Activated naive CD4-positive, alpha-beta T cell treated with anti-CD3 and anti-CD28 coated beads for 36 hours (primary cell): ENCODE measurements around the gene GKN1. TPM values are rescaled to one million over a fixed set of nuclear protein-coding genes. Genes with fewer than 3 reads are reported as not detected.
"Not testable (repeated sequence)": the region's sequence is repeated elsewhere in the genome, so short reads cannot be mapped to it uniquely, and the experiment has no call there.

ENCODE experiments used
- CTCF ChIA-PET: fragments of 350-600 bp; sonication (Branson Sonifier 250); formaldehyde crosslinking; loops from one replicate; lab custom pipeline; 2021; ENCODE audit warnings: antibody characterized with exemption; lab: Charles Lee
- DNase-seq: peaks from one replicate; pipeline ENCODE4 v3.0.0-alpha.2; 2020
- H3K27ac Mint-ChIP-seq: one replicate; pipeline ENCODE4 v1.8.0; 2021; ENCODE audit warnings: mild to moderate bottlenecking, mixed read lengths
- H3K27me3 Mint-ChIP-seq: one replicate; pipeline ENCODE4 v1.8.0; 2021; ENCODE audit warnings: low read depth, mixed read lengths
- H3K36me3 Mint-ChIP-seq: one replicate; pipeline ENCODE4 v1.8.0; 2021; ENCODE audit warnings: low read depth, mixed read lengths
- H3K4me1 Mint-ChIP-seq: one replicate; pipeline ENCODE4 v1.8.0; 2021; ENCODE audit warnings: low read depth, mixed read lengths
- H3K4me3 Mint-ChIP-seq: one replicate; pipeline ENCODE4 v1.8.0; 2021; ENCODE audit warnings: mild to moderate bottlenecking, moderate library complexity, mixed read lengths
- H3K9me3 Mint-ChIP-seq: one replicate; pipeline ENCODE4 v1.8.0; 2021; ENCODE audit warnings: mixed read lengths
- intact Hi-C: fragments of 100-400 bp; cut with micrococcal nuclease; formaldehyde crosslinking; loops from one replicate; pipeline ENCODE4 v1.15.1; 2023
- total RNA-seq, 2 experiments: library from RNA; stranded (reverse); gene quantifications; one replicate each; pipeline ENCODE4 v1.2.3, GENCODE V29; 2021

The GKN1 gene
- total RNA-seq, 2 experiments from 2014 or later: not detected

- intact Hi-C loops: loop anchor here (5.0 kb wide), 1 partner anchor 72 kb away; the partner anchor contains the start of gene ANTXR1
- no peak for DNase-seq
- Mint-ChIP-seq H3K27ac (no peak overlapping the region), H3K36me3 (no peaks in the 10 kb centered on the region), H3K27me3 (peaks cover 2% of the 10 kb centered on the region), H3K4me1 (no peaks in the 10 kb centered on the region), H3K9me3 (no peaks in the 10 kb centered on the region), H3K4me3 (no peak overlapping the region)
- CTCF ChIA-PET: no interaction called here
Measured at GRCh38 chr2:68939962-68940361, 34.5 kb upstream of the GKN1 start.

GRCh38 chr2:68940369-68940768 lies 34.1 kb upstream of the GKN1 start:
- H3K9me3 Mint-ChIP-seq: no peaks in the 10 kb centered on the region
- H3K27ac Mint-ChIP-seq: no peak overlapping the region
- no peak for DNase-seq
- intact Hi-C loops: loop anchor here (5.0 kb wide), 1 partner anchor 72 kb away; the partner anchor contains the start of gene ANTXR1
- peaks cover 2% of the 10 kb centered on the region for H3K27me3 Mint-ChIP-seq
- no peak overlapping the region for H3K4me3 Mint-ChIP-seq
- H3K36me3 Mint-ChIP-seq: no peaks in the 10 kb centered on the region
- CTCF ChIA-PET: no interaction called here
- H3K4me1 Mint-ChIP-seq: no peaks in the 10 kb centered on the region

GRCh38 chr2:68942827-68943226 lies 31.6 kb upstream of the GKN1 start:
- Mint-ChIP-seq H3K4me3 (no peak overlapping the region), H3K9me3 (no peaks in the 10 kb centered on the region), H3K36me3 (no peaks in the 10 kb centered on the region), H3K4me1 (no peaks in the 10 kb centered on the region), H3K27me3 (peaks cover 2% of the 10 kb centered on the region), H3K27ac (no peak overlapping the region)
- DNase-seq: no peak
- CTCF ChIA-PET: interaction anchor here (0.7 to 2.4 kb wide), 26 partner anchors 9 to 480 kb away, joined by 3 to 22 read pairs (median 4); partner anchors contain the start of gene GKN2
- intact Hi-C loops: loop anchor here (1.0 to 5.0 kb wide), 2 partner anchors 69 to 364 kb away; partner anchors contain the start of gene ANTXR1

DNA sequence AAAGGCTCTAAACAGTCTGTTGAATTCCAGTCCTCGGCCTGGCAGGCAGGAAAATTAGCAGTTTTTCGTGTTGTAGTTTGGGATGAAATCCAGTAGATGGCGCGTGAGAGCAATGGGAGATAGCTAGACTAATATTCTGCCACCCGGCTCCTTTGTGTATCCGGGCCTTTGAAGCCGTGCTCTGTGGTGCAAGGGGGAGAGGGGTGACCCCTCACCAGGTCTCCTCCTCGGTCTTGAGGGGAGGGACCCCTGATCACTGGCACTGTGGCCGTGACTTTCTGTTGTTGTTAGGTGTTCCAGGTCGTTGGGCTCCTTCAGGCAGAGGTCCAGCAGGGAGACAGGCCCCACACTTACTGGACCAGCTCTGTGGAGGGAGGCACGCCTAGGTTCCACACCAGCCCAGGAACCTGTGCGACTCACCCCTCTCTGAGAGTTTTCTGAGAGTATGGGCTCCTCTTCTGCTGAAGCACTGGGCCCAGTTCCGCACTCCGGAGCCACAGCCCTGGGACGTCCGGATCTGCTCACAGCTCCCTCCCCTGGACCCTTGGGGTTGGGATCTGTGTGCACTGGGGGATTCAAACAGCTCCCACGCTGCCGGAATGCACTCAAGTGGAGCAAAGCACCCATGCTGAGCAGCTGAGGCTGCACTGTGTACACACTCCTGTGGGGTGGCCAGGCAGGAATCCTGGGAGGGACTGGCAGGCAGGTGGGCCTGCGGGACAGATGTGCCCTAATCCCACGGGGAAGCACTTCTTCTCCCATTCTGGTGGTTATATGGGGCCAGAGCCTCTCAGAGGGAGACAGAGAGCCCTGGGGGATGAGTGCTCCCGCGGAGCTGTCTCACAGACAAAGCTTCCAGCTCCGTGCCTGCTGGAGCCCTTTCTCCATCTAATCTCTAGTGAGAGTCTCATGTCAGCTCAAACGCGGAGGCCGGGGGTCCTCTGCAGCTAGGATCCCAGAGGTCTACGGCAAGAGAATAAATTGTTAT lies 30.6 kb upstream of the GKN1 start:
- Mint-ChIP-seq H3K4me1 (no peaks in the 10 kb centered on the region), H3K27ac (no peak overlapping the region), H3K27me3 (peaks cover 3% of the 10 kb centered on the region), H3K36me3 (no peaks in the 10 kb centered on the region), H3K4me3 (no peak overlapping the region), H3K9me3 (no peaks in the 10 kb centered on the region)
- CTCF ChIA-PET: interaction anchor here (0.6 to 2.4 kb wide), 27 partner anchors 10 to 463 kb away, joined by 3 to 22 read pairs (median 3); partner anchors contain the start of gene GKN2
- DNase-seq: peak; percentile 74
- intact Hi-C loops: loop anchor here (1.0 to 5.0 kb wide), 2 partner anchors 68 to 363 kb away; partner anchors contain the start of gene ANTXR1

- H3K36me3 Mint-ChIP-seq: no peaks in the 10 kb centered on the region
- no peak overlapping the region for H3K4me3 Mint-ChIP-seq
- intact Hi-C loops: no loop called here
- no peaks in the 10 kb centered on the region for H3K4me1 Mint-ChIP-seq
- H3K27ac Mint-ChIP-seq: no peak overlapping the region
- H3K27me3 Mint-ChIP-seq: peaks cover 3% of the 10 kb centered on the region
- CTCF ChIA-PET: no interaction called here
- no peaks in the 10 kb centered on the region for H3K9me3 Mint-ChIP-seq
- DNase-seq: no peak
Measured at GRCh38 chr2:68946117-68946516, 28.3 kb upstream of the GKN1 start.

GRCh38 chr2:68948710-68949109 lies 25.7 kb upstream of the GKN1 start:
- CTCF ChIA-PET: no interaction called here

DNA sequence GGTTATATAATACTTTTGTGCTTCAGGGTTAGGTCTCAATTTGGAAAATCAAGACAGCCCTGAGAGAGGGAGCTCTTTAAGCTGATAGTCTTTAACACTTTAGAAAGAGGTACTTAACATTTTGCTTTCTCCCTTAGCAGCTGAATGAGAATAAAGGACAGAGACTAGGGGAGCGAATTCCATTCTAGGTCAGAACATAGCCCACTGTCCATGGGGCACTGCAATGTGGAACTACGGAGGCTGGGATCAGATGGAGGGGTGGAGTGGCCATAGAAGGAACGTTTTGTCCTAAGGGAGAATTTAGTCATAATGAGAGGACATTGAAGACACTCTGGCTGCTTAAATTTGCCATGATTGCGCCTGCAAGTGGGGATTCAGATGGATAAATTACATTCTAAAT lies 22.5 kb upstream of the GKN1 start:
- Mint-ChIP-seq H3K4me3 (no peak overlapping the region), H3K9me3 (no peaks in the 10 kb centered on the region), H3K27ac (no peak overlapping the region), H3K36me3 (no peaks in the 10 kb centered on the region), H3K4me1 (no peaks in the 10 kb centered on the region), H3K27me3 (peaks cover 1% of the 10 kb centered on the region)
- no peak for DNase-seq
- intact Hi-C loops: no loop called here
- CTCF ChIA-PET: interaction anchor here (0.6 kb wide), 1 partner anchor 243 kb away, joined by 3 read pairs; no protein-coding TSS in a partner anchor

More at GRCh38 chr2:68948710-68949109, 25.7 kb upstream of the GKN1 start:
- no peaks in the 10 kb centered on the region for H3K4me1 Mint-ChIP-seq
- no peaks in the 10 kb centered on the region for H3K36me3 Mint-ChIP-seq
- H3K9me3 Mint-ChIP-seq: no peaks in the 10 kb centered on the region
- peaks cover 1% of the 10 kb centered on the region for H3K27me3 Mint-ChIP-seq
- H3K27ac Mint-ChIP-seq: no peak overlapping the region
- H3K4me3 Mint-ChIP-seq: no peak overlapping the region
- DNase-seq: no peak
- intact Hi-C loops: no loop called here

DNA sequence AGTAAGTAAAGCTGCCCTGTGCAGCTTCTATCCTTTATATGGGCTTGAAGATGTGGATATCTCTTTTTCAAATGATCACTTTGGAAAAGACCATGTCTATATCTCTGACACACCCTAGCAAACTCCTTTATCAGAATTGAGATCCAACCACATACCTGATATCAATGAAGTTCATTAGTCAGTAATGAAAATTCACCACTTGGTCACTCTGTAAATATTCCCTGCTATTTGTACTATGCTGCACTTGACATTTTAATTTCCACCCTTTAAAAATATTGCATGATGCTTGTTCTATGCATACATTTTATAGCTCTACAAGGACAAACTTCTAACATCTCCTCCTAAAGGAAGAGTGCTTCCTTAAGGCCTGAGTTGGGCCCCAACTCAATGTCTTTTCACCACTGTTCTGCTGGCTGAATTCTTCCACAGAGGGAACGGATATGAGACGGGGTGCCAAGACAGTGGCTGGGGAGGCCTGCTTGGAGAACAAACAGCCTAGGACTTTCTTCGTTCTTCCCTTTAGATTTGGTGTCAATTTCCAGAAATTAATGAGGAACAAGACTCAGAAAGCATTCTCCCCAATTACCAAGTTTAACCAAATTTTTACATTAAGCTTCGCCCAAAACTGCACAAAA lies 21.4 kb upstream of the GKN1 start, which contains the start of gene GKN2:
GKN2 (minus strand) TSS at position 7 of the 635 bp plus-strand sequence. CDS start 32 bp downstream, outside the sequence.
- Mint-ChIP-seq H3K36me3 (no peaks in the 10 kb centered on the region), H3K27me3 (peaks cover 1% of the 10 kb centered on the region), H3K4me3 (no peak within 1 kb of the TSS), H3K4me1 (no peaks in the 10 kb centered on the region), H3K27ac (no peak within 1 kb of the TSS), H3K9me3 (no peaks in the 10 kb centered on the region)
- CTCF ChIA-PET: interaction anchor here (0.6 to 3.5 kb wide), 2 partner anchors 9 to 10 kb away, joined by 5 to 16 read pairs; no protein-coding TSS in a partner anchor
- intact Hi-C loops: no loop called here
- DNase-seq: no peak

- intact Hi-C loops, DNase-seq, H3K27me3 Mint-ChIP-seq, H3K4me1 Mint-ChIP-seq, H3K9me3 Mint-ChIP-seq, H3K4me3 Mint-ChIP-seq, H3K36me3 Mint-ChIP-seq, H3K27ac Mint-ChIP-seq: not testable (repeated sequence)
- CTCF ChIA-PET: interaction anchor here (3.5 kb wide), 1 partner anchor 12 kb away, joined by 16 read pairs; no protein-coding TSS in a partner anchor
Measured at GRCh38 chr2:68955432-68955831, 19.0 kb upstream of the GKN1 start.

- peaks cover 8% of the 10 kb centered on the region for H3K27me3 Mint-ChIP-seq
- no peaks in the 10 kb centered on the region for H3K9me3 Mint-ChIP-seq
- intact Hi-C loops: no loop called here
- CTCF ChIA-PET: interaction anchor here (0.7 kb wide), 1 partner anchor 454 kb away, joined by 3 read pairs; no protein-coding TSS in a partner anchor
- H3K4me3 Mint-ChIP-seq: no peak overlapping the region
- DNase-seq: no peak
- H3K27ac Mint-ChIP-seq: no peak overlapping the region
- no peaks in the 10 kb centered on the region for H3K4me1 Mint-ChIP-seq
- no peaks in the 10 kb centered on the region for H3K36me3 Mint-ChIP-seq
Measured at GRCh38 chr2:68959001-68959400, 15.4 kb upstream of the GKN1 start.

GRCh38 chr2:68961380-68961779 lies 13.1 kb upstream of the GKN1 start:
- intact Hi-C loops: no loop called here
- Mint-ChIP-seq H3K4me1 (no peaks in the 10 kb centered on the region), H3K36me3 (no peaks in the 10 kb centered on the region), H3K9me3 (no peaks in the 10 kb centered on the region), H3K27ac (no peak overlapping the region), H3K27me3 (peaks cover 11% of the 10 kb centered on the region), H3K4me3 (no peak overlapping the region)
- CTCF ChIA-PET: interaction anchor here (0.6 to 0.8 kb wide), 3 partner anchors 8 to 765 kb away, joined by 3 to 10 read pairs (median 5); no protein-coding TSS in a partner anchor
- DNase-seq: no peak

GRCh38 chr2:68964282-68964681 lies 10.2 kb upstream of the GKN1 start:
- Mint-ChIP-seq H3K4me1 (no peaks in the 10 kb centered on the region), H3K9me3 (no peaks in the 10 kb centered on the region), H3K27ac (no peak overlapping the region), H3K36me3 (no peaks in the 10 kb centered on the region), H3K4me3 (no peak overlapping the region), H3K27me3 (peaks cover 7% of the 10 kb centered on the region)
- DNase-seq: no peak
- CTCF ChIA-PET: no interaction called here
- intact Hi-C loops: no loop called here
